ENCODE data around the gene NAXD. TPM values are rescaled to one million over a fixed set of nuclear protein-coding genes. Genes with fewer than 3 reads are reported as not detected.
A peak's percentile ranks its signal among the peaks of the same experiment; 100 is the strongest.
"Not testable (repeated sequence)": the region's sequence is repeated elsewhere in the genome, so short reads cannot be mapped to it uniquely, and the experiment has no call there.

NAXD gene
- total RNA-seq, 1 donor from 2014 or later, result 35.0 TPM

GRCh38 chr13:110630566-110631119 lies 15.3 kb downstream of the NAXD start:
- H3K36me3 Mint-ChIP-seq (ENCODE audit: low read depth), result peaks cover 22% of the 10 kb centered on the region
- no peak for DNase-seq (ENCODE audit: low read depth, low spot score)
- no peak overlapping the region for H3K27ac Mint-ChIP-seq (ENCODE audit: unreplicated experiment)

DNA sequence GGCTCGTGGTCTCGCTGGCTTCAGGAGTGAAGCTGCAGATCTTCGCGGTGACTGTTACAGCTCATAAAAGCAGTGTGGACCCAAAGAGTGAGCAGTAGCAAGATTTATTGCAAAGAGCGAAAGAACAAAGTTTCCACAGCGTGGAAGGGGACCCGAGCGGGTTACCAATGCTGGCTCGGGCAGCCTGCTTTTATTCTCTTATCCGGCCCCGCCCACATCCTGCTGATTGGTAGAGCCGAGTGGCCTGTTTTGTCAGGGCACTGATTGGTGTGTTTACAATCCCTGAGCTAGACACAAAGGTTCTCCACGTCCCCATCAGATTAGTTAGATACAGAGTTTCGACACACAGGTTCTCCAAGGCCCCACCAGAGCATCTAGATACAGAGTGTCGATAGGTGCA lies 16.9 kb downstream of the NAXD start:
- H3K27me3 Mint-ChIP-seq (ENCODE audit: low read depth); H3K4me1 Mint-ChIP-seq; H3K9me3 Mint-ChIP-seq; H3K4me3 Mint-ChIP-seq; DNase-seq (ENCODE audit: low read depth, low spot score): not testable (repeated sequence)
- H3K27ac Mint-ChIP-seq (ENCODE audit: unreplicated experiment), result peak overlapping the region; percentile 5
- H3K36me3 Mint-ChIP-seq (ENCODE audit: low read depth), result peaks cover 25% of the 10 kb centered on the region

More at GRCh38 chr13:110630566-110631119, 15.3 kb downstream of the NAXD start:
- no peaks in the 10 kb centered on the region for H3K27me3 Mint-ChIP-seq (ENCODE audit: low read depth)
- H3K4me1 Mint-ChIP-seq, result no peaks in the 10 kb centered on the region
- H3K4me3 Mint-ChIP-seq, result no peak overlapping the region
- TF ChIP-seq, protein P1, sequence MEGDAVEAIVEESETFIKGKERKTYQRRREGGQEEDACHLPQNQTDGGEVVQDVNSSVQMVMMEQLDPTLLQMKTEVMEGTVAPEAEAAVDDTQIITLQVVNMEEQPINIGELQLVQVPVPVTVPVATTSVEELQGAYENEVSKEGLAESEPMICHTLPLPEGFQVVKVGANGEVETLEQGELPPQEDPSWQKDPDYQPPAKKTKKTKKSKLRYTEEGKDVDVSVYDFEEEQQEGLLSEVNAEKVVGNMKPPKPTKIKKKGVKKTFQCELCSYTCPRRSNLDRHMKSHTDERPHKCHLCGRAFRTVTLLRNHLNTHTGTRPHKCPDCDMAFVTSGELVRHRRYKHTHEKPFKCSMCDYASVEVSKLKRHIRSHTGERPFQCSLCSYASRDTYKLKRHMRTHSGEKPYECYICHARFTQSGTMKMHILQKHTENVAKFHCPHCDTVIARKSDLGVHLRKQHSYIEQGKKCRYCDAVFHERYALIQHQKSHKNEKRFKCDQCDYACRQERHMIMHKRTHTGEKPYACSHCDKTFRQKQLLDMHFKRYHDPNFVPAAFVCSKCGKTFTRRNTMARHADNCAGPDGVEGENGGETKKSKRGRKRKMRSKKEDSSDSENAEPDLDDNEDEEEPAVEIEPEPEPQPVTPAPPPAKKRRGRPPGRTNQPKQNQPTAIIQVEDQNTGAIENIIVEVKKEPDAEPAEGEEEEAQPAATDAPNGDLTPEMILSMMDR (conservative IDR thresholded peaks at IDR 0.05), result no peak
- no peaks in the 10 kb centered on the region for H3K9me3 Mint-ChIP-seq

- no peaks in the 10 kb centered on the region for H3K9me3 Mint-ChIP-seq
- H3K36me3 Mint-ChIP-seq (ENCODE audit: low read depth), result peaks cover 19% of the 10 kb centered on the region
- no peak overlapping the region for H3K4me3 Mint-ChIP-seq
- no peaks in the 10 kb centered on the region for H3K4me1 Mint-ChIP-seq
- TF ChIP-seq, protein P1 (conservative IDR thresholded peaks at IDR 0.05), result no peak
- DNase-seq (ENCODE audit: low read depth, low spot score), result no peak
- H3K27me3 Mint-ChIP-seq (ENCODE audit: low read depth), result no peaks in the 10 kb centered on the region
- no peak overlapping the region for H3K27ac Mint-ChIP-seq (ENCODE audit: unreplicated experiment)
Measured at GRCh38 chr13:110633776-110634175, 18.4 kb downstream of the NAXD start.

DNA sequence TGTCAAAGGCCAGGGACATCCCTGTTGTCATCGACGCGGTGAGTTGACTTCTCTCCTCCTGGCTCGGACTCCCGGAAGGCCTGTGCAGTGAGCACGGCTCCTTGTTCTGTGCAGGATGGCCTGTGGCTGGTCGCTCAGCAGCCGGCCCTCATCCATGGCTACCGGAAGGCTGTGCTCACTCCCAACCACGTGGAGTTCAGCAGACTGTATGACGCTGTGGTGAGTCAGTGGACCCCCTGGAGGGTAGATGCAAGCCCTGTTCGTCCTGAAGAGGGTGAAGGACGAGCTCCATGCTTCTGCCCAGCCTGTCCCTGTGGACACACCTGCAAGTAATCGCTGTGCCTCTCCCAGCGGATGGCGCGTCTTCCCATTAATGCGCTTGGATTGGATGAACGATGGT lies 19.2 kb downstream of the NAXD start:
- no peaks in the 10 kb centered on the region for H3K27me3 Mint-ChIP-seq (ENCODE audit: low read depth)
- peaks cover 22% of the 10 kb centered on the region for H3K36me3 Mint-ChIP-seq (ENCODE audit: low read depth)
- H3K9me3 Mint-ChIP-seq, result no peaks in the 10 kb centered on the region
- DNase-seq (ENCODE audit: low read depth, low spot score), result no peak
- H3K4me3 Mint-ChIP-seq, result no peak overlapping the region
- no peak overlapping the region for H3K27ac Mint-ChIP-seq (ENCODE audit: unreplicated experiment)
- TF ChIP-seq, protein P1 (conservative IDR thresholded peaks at IDR 0.05), result no peak
- no peaks in the 10 kb centered on the region for H3K4me1 Mint-ChIP-seq

GRCh38 chr13:110635405-110636002 lies 20.2 kb downstream of the NAXD start:
- DNase-seq (ENCODE audit: low read depth, low spot score), result no peak
- peaks cover 22% of the 10 kb centered on the region for H3K36me3 Mint-ChIP-seq (ENCODE audit: low read depth)
- H3K27me3 Mint-ChIP-seq (ENCODE audit: low read depth), result no peaks in the 10 kb centered on the region
- H3K27ac Mint-ChIP-seq (ENCODE audit: unreplicated experiment), result no peak overlapping the region
- TF ChIP-seq, protein P1 (conservative IDR thresholded peaks at IDR 0.05), result no peak
- no peak overlapping the region for H3K4me3 Mint-ChIP-seq
- no peaks in the 10 kb centered on the region for H3K4me1 Mint-ChIP-seq
- no peaks in the 10 kb centered on the region for H3K9me3 Mint-ChIP-seq

GRCh38 chr13:110636053-110636475 lies 20.7 kb downstream of the NAXD start:
- no peak for DNase-seq (ENCODE audit: low read depth, low spot score)

More at GRCh38 chr13:110636053-110636475, 20.7 kb downstream of the NAXD start:
- Mint-ChIP-seq H3K4me1 (no peaks in the 10 kb centered on the region), H3K27ac (ENCODE audit: unreplicated experiment) (no peak overlapping the region), H3K4me3 (no peak overlapping the region), H3K27me3 (ENCODE audit: low read depth) (no peaks in the 10 kb centered on the region), H3K9me3 (no peaks in the 10 kb centered on the region), H3K36me3 (ENCODE audit: low read depth) (peaks cover 17% of the 10 kb centered on the region)
- TF ChIP-seq, protein P1 (conservative IDR thresholded peaks at IDR 0.05), result no peak

All from neural crest cell (in vitro differentiated cells).